GM18861 (cell line): Measurements from ENCODE around the gene VGLL4.
"Not testable (repeated sequence)": the region's sequence is repeated elsewhere in the genome, so short reads cannot be mapped to it uniquely, and the experiment has no call there.

Experiments
- ATAC-seq: cut with Tn5 transposase; IDR thresholded peaks from one replicate; pipeline ENCODE4 v1.9.1; 2021; ENCODE audit not compliant: unreplicated experiment

The VGLL4 gene

GRCh38 chr3:11536132-11536935, 107.4 kb downstream of the VGLL4 start:
- no peak for ATAC-seq

GRCh38 chr3:11535243-11535960, 108.3 kb downstream of the VGLL4 start:
- no peak for ATAC-seq

- no peak for ATAC-seq
Measured at GRCh38 chr3:11534793-11535101, 109.0 kb downstream of the VGLL4 start.

- ATAC-seq: no peak
Measured at GRCh38 chr3:11534011-11534792, 109.5 kb downstream of the VGLL4 start.

- no peak for ATAC-seq
Measured at GRCh38 chr3:11532931-11533391, 110.8 kb downstream of the VGLL4 start.

GRCh38 chr3:11530153-11530721, 113.5 kb downstream of the VGLL4 start:
- no peak for ATAC-seq

GRCh38 chr3:11529281-11529680, 114.4 kb downstream of the VGLL4 start:
- no peak for ATAC-seq

GRCh38 chr3:11526121-11526520, 117.6 kb downstream of the VGLL4 start:
- not testable (repeated sequence) for ATAC-seq

GRCh38 chr3:11523572-11524101, 120.1 kb downstream of the VGLL4 start:
- ATAC-seq: no peak

- no peak for ATAC-seq
Measured at GRCh38 chr3:11522953-11523571, 120.7 kb downstream of the VGLL4 start.

- ATAC-seq: no peak
Measured at GRCh38 chr3:11522398-11522715, 121.4 kb downstream of the VGLL4 start.

GRCh38 chr3:11521167-11521566, 122.5 kb downstream of the VGLL4 start:
- ATAC-seq: no peak

- ATAC-seq: no peak
Measured at GRCh38 chr3:11517601-11518000, 126.1 kb downstream of the VGLL4 start.

GRCh38 chr3:11514191-11514821, 129.4 kb downstream of the VGLL4 start:
- ATAC-seq: no peak

- ATAC-seq: no peak
Measured at GRCh38 chr3:11513817-11514135, 129.9 kb downstream of the VGLL4 start.

- not testable (repeated sequence) for ATAC-seq
Measured at GRCh38 chr3:11513125-11513816, 130.4 kb downstream of the VGLL4 start.

GRCh38 chr3:11511606-11512005, 132.1 kb downstream of the VGLL4 start:
- ATAC-seq: not testable (repeated sequence)

GRCh38 chr3:11510356-11510755, 133.4 kb downstream of the VGLL4 start:
- no peak for ATAC-seq

- no peak for ATAC-seq
Measured at GRCh38 chr3:11510001-11510340, 133.7 kb downstream of the VGLL4 start.
